NT2/D1 (cell line): ENCODE results near the gene GRK4.
"Not testable (repeated sequence)": the region's sequence is repeated elsewhere in the genome, so short reads cannot be mapped to it uniquely, and the experiment has no call there.

Source experiments
- YY1 ChIP-seq: IDR thresholded peaks from 2 replicates; pipeline ENCODE4 v1.6.1; 2011; ENCODE audit not compliant: insufficient read length, insufficient read depth
- ZNF274 ChIP-seq: IDR thresholded peaks from 2 replicates; pipeline ENCODE4 v1.6.1; 2011; ENCODE audit warnings: mild to moderate bottlenecking, low read depth, low read length

DNA sequence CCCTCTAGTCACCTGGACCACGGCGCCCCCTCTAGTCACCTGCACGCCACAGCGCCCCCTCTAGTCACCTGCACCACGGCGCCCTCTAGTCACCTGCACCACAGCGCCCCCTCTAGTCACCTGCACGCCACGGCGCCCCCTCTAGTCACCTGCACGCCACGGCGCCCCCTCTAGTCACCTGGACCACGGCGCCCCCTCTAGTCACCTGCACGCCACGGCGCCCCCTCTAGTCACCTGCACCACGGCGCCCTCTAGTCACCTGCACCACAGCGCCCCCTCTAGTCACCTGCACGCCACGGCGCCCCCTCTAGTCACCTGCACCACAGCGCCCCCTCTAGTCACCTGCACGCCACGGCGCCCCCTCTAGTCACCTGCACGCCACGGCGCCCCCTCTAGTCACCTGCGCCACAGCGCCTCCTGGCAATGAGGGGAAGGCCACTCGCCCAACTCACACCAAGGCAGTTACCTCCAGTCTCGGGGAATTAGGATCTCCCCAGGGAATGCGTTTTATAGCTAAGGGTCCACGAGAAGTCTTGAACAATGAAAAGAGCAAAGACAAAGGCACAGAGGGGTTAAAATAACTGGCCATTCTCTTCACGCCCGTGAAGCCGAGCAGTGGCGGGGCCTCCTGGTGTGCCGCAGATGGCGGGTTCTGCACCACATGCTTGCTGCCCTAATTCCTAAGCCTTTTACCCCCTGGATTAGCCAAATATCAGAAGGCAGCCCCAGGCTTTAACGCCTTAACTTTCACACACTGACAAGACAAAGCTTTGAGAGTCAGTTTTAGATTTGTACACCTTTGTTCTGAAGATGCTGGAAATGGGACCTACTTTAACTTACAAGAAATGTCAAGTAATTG lies 8.0 kb upstream of the GRK4 start:
- not testable (repeated sequence) for TF ChIP-seq YY1, ZNF274
